Putamen (tissue), 1 donor: ENCODE data around the gene ASB2.

Experiments used
- DNase-seq: peaks from one replicate; pipeline ENCODE4 v3.0.0-alpha.2; 2016; ENCODE audit warnings: low spot score

The ASB2 gene

DNA sequence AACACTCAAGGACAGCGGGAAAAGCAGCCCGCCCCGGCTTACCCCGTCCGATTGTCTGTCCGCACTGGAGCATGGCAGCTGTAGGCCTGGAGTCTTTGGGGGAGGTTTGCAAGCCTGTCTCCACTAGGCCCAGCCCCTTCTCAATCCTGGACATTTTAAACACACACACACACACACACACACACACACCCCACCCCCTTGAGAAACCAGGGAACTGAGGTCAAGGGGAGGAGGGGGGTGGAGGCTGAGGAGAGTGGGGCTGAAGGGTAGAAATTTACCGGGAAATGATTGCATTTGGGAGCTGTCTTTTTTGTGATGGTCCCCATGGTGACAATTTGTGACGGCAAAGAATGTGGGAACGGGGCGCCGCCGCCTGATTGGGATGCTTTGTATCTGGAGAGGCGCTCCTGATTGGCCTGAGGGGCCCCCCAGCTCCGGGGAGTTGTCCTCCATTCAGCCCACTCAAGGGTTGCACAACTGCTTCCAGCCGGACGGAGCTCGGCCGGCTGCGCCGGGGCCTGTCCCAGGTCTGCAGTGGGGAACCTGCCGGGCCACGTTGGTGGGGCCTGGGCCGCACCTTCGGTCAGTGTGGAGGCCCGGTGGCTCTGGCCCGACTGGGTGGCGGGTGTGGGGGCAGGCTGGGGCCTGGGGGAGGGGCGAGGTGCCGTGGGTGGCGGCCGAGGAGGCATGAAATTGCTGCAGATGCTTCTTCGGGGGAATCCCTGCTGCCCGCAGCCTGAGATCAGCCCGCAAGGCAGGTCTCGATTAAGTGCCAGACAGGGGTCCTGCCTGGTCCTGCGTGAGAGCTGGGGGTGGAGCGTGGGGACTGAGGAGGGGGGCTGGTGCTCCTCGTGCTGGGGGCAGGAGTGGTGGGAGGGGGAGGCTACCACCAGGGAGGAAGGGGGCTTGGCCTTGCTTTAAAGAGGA, 49.2 kb downstream of the ASB2 start, which contains the start of gene FAM181A:
Gene FAM181A (plus strand): TSS at position 472 of the 927 bp plus-strand sequence. CDS start 942 bp downstream, outside the sequence.
- peak; percentile 13 for DNase-seq

DNA sequence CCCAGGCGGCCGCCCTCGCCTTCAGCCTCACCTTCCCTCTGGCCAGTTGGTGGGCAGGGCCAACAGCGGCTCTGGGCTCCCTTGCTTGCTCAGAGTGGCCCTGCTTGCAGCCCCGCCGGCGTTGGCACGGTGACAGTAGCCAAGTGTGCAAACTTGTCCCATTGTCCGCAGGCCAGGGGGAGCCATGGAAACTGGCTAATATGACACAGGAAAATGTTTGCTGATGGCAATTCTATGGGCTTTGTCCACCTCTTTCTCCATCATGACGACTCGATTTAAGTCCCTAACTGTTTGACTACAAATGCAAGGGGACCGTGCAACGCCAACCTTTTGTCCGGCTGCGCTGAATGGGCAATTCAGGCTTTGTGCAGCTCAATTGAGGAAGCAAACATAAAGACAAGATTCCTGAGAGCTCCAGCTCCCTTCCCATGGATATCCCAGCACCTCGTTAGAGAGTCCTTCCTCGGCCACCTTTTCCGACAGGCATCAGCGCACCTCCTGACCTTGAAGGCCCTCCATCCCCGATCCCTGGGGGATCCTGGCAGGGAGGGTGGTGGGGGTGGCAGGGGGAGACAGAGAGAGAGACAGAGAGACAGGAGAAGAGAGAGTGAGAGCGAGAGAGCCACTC, 50.0 kb downstream of the ASB2 start:
- peak; percentile 38 for DNase-seq

DNA sequence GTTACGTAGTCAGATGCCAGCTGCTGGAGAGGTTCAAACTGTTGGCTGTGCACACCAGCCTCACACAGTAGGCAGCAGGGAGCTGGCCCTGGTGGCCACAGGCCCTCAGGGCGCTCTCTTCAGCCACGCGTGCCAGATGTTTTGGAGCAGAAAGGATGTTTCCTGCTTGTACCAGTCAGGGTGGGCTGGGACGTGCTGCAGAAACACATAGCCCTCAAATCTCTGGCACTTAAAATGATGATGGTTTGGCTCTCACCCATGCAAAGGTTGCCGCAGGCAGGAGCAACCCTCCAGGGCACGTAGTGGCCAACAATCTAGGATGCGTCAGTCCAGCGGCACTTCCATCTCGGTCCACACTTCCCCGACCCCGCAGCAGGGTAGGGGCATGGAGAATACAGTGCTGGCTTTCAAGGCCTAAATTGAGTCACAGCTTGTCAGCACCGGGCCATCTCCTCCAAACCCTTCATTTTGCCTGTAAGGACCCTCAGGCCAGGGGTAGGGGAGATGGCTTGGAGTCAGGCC, 50.9 kb downstream of the ASB2 start:
- DNase-seq = no peak

DNA sequence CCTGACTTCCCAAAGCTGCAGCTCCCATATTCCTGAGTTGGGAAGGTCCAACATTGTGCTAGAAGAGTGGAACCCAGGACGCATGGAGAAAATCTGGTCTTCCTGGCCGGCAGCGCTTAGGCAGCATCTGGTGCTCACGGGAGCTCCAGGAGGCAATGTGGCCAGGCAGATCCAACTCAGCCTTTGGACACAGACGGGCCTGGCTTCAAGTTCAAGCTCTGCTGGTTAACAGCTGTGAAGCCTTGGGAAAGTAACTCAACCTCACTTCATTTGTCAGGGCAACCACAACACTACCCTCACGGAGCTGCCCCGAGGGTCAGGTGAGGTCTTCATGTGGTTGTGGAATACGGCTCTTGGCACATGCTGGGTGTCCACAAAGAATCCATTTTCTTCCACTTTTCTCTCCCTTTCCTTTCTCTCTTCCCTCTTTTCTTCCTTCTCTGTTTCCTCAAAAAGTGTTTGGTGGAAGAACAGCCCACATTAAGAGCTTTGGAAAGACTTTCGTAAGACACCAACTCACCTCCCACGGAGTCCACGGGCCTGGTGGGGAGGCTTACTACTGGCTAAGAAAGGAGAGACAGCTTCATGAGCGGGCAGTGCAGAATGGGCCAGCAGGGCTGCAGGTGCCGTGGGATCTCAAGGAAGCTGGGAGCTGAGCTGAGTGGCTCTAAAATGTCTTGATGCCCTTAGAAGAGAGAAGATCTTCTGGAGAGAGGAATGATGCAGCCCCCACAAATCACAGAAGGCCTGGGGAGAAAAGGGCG, 51.6 kb downstream of the ASB2 start:
- DNase-seq = no peak

DNA sequence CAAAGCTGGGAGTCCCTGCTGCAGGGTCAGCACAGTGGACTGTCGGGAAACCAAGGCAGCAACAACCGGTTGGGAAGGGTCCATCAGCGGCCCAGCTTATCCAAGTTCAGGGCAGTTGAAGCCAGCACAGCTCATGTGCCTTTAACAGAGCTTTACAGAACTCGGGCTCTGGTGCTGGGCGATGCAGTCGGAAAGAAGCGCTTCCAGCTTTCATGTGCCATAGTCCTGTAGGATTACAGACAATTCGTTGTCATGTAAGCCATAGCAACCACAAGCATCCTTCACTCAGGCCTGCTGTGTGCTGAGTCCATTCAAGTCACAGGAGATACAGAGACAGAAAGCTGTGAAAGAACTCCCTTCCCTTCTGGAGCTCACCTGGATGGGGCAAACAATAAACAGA, 52.7 kb downstream of the ASB2 start:
- DNase-seq = no peak

DNA sequence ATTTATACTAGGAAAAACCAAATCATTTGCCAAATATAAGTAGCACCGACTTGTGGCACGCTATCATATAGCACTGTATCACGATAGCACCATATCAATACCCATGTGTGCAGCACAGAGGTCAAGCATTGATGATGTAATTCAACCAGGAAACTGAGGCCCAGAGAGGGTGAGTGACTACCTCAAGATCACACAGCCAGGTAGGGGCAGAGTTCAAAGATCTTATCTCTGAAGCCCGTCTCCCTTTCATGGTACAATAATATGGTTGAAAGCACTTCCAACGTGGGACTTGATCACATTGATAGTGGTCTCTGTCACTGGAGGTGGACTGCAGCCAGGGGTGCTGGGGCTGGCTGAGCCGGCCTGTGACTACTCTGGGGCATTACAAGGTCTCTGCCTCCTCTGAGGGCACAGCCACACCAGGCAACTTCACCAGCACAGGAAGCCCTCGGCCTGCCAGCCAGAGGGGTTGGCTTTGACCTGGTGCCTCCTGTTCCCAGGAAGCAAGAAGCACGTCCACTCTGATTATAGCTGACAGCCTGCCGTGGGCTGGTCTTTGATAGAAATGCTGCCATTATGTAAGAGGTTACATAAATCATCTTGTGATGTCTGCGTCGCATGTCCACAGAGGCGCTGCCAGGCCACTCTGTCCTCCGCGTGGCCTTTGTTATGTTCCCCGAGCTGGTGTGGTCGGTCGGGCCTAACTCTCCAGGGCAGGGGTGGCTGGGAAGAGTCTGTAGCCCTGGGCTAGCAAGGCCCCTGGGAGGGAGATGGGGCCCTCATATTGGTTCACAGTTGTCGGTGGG, 55.2 kb downstream of the ASB2 start:
- DNase-seq = no peak

DNA sequence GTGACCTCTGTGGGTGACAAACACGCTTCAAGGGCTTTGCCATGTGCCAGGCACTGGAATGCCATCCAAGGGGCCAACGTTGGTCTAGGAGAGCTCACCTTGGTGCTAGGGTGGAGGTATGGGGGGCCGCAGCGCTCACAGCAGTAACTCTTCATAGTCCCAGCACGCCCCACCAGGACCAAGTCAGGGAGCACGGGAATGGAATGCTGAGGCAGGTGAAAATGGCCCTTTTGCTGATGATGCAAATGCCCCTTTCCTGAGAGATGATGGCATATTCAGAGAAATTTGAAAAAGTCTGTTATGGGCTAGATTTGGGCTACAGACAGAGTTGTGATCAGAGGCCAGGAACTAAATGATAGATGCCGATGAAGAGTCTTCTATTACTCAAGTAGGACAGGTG, 59.2 kb downstream of the ASB2 start:
- DNase-seq = no peak

DNA sequence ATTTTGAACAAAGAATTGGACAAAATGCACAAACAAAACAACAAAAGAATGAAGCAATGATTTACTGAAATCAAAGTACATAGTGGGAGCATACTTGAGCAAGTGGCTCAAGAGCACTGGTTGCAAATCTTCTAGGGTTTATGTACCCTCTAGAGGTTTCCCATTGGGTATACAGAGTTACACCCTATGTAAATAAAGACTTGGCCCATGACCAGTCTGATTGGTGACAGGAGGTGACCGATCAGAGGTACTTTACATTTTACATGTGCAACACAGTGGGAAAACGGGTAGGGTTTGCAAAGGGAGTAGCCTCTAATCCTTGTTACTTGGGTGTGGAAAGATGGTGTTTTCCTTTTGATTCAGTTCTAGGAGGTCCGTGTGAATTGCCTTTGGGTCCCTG, 59.9 kb downstream of the ASB2 start:
- DNase-seq = no peak

DNA sequence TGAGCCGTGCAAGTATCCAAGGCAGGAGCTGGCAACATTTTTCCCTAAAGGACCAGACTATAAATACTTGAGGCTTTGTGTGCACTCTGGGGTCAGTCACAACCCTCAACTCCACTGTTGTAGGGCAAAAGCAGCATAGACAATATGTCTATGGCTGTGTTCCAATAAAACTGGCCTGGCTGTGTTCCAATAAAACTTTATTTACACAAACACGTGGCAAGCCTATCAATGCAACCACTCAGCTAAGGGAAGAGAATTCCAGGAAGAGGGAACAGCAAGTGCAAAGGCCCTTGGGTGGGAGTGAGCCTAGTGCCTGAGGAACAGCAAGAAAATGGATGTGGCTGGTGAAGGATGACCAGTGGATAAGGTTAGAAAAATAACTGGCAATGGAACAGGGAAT, 60.6 kb downstream of the ASB2 start:
- no peak for DNase-seq

DNA sequence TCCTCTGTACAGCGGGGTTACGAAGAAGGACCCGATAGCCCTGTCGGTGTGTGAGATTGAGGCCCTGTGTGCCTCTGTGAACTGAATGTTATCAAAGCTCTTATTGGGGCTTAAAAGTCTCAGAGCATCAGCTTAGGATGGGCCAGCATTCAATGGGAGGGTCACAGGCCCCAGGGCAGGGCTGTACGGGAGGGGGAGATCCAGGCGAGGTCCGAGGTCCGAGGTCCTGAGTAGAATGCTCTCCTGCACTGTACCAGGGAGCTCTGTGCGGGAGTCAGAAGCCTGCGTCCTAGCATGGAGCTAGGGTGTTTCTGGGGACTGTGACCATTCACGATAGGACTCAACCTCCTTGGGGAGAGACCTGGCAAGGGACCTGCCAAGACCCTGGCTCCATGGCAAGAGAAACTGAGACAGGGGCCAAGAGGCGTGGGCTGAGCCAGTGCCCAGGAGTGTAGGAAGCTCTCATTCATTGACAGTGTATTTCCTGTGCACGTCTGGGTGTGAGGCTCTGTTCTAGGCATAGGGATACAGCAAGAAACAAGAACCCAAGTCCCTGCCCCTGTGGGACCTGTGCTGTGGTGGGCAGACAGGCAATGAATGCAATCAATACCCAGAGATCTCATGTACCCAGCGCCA, 61.2 kb downstream of the ASB2 start:
- DNase-seq = no peak

DNA sequence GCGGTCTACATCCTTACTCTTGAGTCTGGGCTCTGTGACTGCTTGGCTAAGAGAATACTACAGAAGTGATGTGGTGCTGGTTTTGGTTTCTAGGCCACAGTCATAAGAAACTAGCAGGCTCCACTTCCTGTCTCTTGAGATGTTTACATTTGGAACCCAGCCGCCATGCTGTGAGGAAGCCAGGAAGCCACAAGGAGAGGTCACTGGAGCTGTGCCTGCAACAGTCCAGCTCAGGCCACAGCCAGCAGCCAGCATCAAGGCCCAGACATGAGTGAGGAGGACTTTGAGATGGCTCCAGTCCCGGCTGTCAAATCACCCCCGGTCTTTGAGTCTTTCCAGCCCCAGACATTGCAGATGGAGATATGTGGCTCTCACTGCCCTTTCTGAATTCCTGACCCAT, 62.1 kb downstream of the ASB2 start:
- DNase-seq = no peak

DNA sequence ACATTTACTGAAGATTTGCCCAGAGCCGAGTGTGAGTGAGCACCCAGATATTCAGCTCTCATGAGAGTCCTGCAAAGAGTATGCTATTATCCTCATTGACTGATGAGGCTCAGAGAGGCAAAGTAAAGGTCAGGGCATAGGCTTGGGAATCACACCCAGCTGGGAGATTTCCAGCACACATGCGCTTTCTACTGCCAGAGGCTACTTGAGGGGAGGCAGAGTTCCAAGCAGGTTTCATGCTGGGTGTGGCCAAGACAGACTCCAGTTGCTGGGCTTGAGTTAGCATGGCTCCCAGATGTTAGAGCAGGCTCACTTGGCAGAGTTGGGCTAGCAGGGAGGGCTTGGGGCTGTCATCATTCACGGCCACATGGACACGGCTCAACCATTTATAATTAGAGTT, 63.6 kb downstream of the ASB2 start:
- DNase-seq = no peak

DNA sequence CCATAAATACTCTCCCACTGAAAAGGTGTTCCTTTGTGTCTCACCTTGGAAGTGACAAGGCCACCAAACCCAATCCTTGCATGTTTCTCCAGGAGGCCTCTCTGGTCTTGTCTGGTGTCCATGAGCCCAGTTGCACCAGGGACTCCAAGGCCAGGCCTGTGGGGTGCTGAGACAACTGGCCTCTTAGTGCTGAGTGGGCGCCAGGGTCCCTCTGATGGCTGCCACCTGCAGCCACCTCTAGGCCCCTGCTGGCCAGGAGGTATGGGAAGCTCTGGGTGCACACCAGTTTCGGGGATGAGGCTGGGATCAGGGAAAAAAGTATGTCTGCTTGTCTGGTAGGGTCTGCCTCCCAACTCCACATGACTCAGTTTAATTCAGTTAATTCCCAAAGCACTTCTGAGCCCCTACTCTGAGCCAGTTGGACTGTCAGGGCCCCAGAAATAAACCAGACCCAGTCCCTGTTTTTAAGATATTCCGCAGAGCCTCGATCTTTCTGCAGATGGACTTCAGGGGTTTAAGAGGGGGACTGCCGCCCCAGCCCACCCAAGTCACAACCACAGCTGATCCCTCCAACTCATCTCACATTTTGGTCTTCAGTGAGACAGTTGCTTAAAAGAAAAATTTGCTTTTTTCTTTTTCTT, 64.3 kb downstream of the ASB2 start:
- DNase-seq = no peak

DNA sequence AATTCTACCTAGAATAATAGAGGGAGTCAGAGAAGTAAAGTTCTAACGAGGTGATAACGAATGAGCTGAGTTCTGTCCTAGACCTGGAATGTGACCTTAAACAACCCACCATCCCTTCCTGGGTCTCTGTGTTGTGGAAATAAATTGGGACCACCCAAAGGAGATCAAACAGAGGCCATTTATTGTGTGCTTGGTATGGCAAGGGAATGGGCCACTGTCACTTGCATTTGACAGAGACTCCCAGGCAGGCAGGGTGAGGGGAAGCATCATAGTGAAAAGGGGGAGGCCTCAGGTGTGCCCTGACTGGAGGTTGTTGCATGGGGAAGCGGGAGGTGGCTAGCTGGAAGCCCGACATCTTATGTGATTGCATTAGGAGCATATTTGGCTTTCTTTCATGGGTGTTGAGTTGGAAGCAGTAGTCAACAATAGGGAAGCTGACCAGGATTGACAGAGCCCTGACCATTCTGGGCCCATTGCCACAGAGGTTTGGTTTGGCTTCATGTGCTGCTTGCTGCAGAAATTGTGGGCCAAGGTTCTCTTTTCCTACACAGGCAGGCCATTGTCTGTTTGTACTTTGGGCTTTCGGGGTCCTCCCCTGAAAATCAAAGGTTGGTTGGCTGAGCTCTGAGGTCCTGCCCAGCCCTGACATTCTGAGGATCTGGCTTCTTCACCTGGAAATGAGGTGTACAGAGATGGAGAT, 66.8 kb downstream of the ASB2 start:
- DNase-seq = no peak

DNA sequence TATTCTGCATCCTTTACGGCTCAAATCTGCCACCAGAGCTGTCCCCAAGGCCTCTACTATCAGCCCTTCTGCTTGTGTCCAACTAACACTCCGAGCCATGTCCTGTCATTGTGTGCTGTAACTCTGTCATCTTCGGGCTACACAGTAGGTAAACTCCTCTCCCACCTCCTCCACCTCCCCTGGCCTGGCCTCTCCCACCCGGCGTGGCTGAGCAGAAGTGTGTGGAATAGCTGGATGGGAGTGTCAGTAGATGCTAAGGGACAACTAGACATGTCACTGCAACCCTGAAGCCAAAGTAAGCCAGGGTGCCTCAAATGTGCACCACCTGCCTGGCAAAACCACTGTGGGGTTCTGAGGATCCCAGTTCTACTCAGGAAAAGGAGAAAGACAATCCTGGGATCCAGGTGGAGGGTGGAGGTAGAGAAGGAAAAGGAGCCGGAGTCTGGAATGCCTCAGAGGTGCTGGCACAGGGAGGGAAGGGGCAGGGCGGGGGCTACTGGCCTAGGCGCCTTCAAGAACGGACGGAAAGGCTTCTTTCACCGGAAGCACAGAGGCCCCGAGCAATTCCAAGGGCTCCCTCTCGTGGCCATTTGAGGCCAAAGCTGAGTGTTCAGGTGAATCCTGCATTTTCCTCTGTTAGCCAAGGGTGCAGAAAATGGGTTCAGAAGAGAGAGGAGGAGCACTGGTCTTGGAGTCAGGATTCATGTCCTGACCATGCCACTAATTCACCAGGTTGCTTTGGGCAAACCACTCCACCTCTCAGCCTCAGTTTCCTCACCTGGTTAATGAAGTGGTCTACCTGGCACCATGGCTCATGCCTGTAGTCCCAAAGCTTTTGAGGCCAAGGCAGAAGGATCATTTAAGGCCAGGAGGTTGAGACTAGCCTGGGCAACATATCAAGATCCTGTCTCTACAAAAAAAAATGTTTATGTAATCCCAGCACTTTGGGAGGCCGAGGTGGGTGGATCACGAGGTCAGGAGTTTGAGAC, 69.7 kb downstream of the ASB2 start:
- peak; percentile 14 for DNase-seq

DNA sequence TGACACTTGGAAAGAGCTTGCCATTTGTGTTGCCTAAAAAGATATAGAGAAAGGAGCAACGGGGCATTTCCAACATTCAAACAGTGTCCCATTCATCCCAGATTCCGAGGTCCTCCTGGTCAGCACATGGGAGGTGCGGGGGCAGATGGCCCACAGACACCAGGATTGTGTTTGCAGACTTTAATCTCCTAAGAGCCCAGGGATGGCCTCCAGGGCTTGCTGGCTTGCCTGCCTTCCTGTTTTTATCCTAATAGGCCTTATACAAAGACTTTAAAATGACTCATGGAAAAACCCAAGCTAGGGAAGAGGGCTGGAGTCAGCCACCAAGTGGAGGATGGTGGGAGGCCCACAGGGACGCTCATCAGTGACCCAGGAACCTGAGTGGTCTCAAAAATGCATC, 70.7 kb downstream of the ASB2 start:
- DNase-seq = no peak

DNA sequence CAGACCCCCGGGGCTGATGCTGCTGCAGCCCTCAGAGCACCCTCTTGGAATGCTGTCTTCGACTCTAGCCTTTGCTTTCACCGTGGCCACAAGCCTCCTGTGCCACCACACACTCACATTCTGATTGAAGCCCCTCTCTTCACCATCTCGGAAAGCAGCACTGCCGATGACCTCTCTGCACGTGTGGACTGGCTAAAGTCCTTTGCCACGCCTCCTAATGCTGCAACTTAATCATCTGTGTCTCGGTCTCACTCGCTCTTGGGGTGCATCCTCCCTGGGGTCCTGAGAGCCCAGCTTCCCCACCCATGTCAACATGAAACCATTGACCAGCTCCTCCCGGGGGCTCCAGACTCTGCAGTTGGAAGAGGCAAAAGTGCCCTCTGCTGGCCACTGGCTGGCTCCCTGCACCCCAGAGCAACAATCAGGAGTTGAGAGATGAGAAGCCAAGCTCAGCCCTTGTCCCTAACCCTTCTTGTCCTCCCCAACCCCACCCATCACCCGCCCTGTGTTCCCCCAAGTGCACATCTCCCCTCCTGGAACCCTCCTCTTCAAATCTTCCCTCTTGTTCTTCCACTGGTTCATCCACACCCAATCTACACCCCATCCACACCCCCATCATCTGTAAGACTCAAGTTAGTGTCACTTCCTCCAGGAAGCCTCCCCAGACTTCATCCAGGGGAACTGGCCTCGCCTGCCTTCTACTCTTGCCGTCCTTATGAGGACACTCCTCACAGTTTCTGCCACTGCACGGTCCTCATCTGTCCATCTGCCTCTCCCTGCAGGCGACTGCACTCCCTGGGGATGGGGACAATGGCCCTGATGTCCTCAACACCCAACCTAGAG, 72.8 kb downstream of the ASB2 start:
- DNase-seq = no peak
